ENCODE results near the gene C18orf32.
"Not testable (repeated sequence)": the region's sequence is repeated elsewhere in the genome, so short reads cannot be mapped to it uniquely, and the experiment has no call there.

Gene C18orf32

GRCh38 chr18:49500201-49500921 is 13.3 kb upstream of the C18orf32 start:
- DNase-seq (ENCODE audit: low read depth in 2 of 2) = no peak

GRCh38 chr18:49499046-49499637 is 12.1 kb upstream of the C18orf32 start:
- no peak for DNase-seq (ENCODE audit: low read depth in 2 of 2)

- DNase-seq (ENCODE audit: low read depth in 2 of 2) = no peak
Measured at GRCh38 chr18:49495480-49495879, 8.4 kb upstream of the C18orf32 start.

GRCh38 chr18:49495076-49495475 is 8.0 kb upstream of the C18orf32 start:
- no peak for DNase-seq (ENCODE audit: low read depth in 2 of 2)

GRCh38 chr18:49494660-49495059 is 7.6 kb upstream of the C18orf32 start:
- peak in 1 of 2 experiments; percentile 34 for DNase-seq (ENCODE audit: low read depth in 2 of 2)

GRCh38 chr18:49492694-49493033 is 5.6 kb upstream of the C18orf32 start:
- no peak for DNase-seq (ENCODE audit: low read depth in 2 of 2)

GRCh38 chr18:49491857-49492693 is 5.0 kb upstream of the C18orf32 start, which contains the start of gene RPL17:
RPL17 (minus strand) TSS chr18:49492465.
- DNase-seq (ENCODE audit: low read depth in 2 of 2) = peak; percentile 99

- no peak for DNase-seq (ENCODE audit: low read depth in 2 of 2)
Measured at GRCh38 chr18:49491534-49491856, 4.5 kb upstream of the C18orf32 start.

GRCh38 chr18:49490246-49490762 is 3.3 kb upstream of the C18orf32 start:
- no peak for DNase-seq (ENCODE audit: low read depth in 2 of 2)

- no peak for DNase-seq (ENCODE audit: low read depth in 2 of 2)
Measured at GRCh38 chr18:49487711-49488310, 777 bp upstream of the C18orf32 start.

- DNase-seq (ENCODE audit: low read depth in 2 of 2) = no peak
Measured at GRCh38 chr18:49486606-49486952, 455 bp downstream of the C18orf32 start.

- DNase-seq (ENCODE audit: low read depth in 2 of 2) = no peak
Measured at GRCh38 chr18:49486134-49486533, 900 bp downstream of the C18orf32 start.

- no peak for DNase-seq (ENCODE audit: low read depth in 2 of 2)
Measured at GRCh38 chr18:49483198-49483597, 3.8 kb downstream of the C18orf32 start.

GRCh38 chr18:49481907-49482306 is 5.1 kb downstream of the C18orf32 start:
- no peak for DNase-seq (ENCODE audit: low read depth in 2 of 2)

GRCh38 chr18:49481317-49481716 is 5.7 kb downstream of the C18orf32 start:
- no peak for DNase-seq (ENCODE audit: low read depth in 2 of 2)

GRCh38 chr18:49479381-49480137 is 7.5 kb downstream of the C18orf32 start:
- no peak for DNase-seq (ENCODE audit: low read depth in 2 of 2)

GRCh38 chr18:49476664-49477411 is 10.2 kb downstream of the C18orf32 start:
- DNase-seq (ENCODE audit: low read depth in 2 of 2) = no peak

- DNase-seq (ENCODE audit: low read depth in 2 of 2) = not testable (repeated sequence)
Measured at GRCh38 chr18:49474935-49475334, 12.1 kb downstream of the C18orf32 start.

GRCh38 chr18:49473721-49474120 is 13.3 kb downstream of the C18orf32 start:
- DNase-seq (ENCODE audit: low read depth in 2 of 2) = no peak

GRCh38 chr18:49472459-49472858 is 14.6 kb downstream of the C18orf32 start:
- no peak for DNase-seq (ENCODE audit: low read depth in 2 of 2)

- no peak for DNase-seq (ENCODE audit: low read depth in 2 of 2)
Measured at GRCh38 chr18:49471532-49471931, 15.5 kb downstream of the C18orf32 start.

All from fibroblast of skin of left biceps (primary cell).